Pons (tissue), 1 donor: ENCODE data around the gene PPP2R5D.

ENCODE experiments used
- DNase-seq: peaks from one replicate; pipeline ENCODE4 v3.0.0-alpha.2; 2016; ENCODE audit warnings: low spot score

PPP2R5D gene

DNA sequence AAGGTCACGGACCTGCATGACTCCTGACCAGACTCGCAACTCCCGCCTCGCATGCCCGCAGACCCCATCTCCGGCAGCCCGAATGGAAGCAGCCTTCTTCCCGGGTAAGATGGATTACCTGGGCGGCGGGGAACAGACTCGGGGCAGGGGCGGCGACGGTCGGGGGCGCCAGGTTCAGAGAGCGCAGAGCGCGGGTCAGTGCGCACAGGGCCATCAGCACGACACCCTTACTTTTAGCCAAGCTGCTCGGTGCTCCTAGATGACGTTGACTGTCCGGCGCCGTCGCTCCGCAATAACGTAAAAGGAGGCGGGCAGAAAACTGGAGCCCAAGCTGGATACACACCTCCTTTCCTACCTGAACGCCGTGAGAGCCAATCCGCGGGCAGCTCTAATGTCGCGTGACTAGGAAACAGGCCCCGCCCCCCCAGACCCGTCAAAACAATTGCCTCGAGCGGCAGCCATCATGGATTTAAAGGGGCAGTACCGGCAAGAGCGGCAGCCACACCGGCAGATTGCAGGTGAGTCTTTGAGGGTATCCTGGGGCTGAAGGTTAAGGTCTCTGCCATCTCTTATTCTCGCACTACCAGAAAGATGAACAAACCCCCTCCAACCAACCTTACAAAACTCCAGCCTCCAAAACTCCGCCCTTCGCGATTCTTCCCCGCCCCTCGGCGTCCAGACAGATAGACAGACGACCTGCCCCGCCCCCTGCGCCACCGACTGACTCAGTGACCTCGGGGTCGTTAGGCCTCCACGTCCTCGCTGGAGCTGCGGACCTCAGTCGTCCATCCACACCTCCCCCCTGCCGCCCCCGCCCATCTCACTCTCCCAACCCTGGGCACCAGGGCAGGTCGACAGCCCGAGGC, 75.0 kb downstream of the PPP2R5D start, which contains the start of the genes KLC4 and MRPL2:
KLC4 (plus strand) TSS at position 464 of the 866 bp plus-strand sequence. CDS start 1,705 bp downstream, outside the sequence.
MRPL2 (minus strand) TSS at position 267 of the 866 bp plus-strand sequence; CDS start at position 214, 53 bp downstream.
- DNase-seq = peak; percentile 99

DNA sequence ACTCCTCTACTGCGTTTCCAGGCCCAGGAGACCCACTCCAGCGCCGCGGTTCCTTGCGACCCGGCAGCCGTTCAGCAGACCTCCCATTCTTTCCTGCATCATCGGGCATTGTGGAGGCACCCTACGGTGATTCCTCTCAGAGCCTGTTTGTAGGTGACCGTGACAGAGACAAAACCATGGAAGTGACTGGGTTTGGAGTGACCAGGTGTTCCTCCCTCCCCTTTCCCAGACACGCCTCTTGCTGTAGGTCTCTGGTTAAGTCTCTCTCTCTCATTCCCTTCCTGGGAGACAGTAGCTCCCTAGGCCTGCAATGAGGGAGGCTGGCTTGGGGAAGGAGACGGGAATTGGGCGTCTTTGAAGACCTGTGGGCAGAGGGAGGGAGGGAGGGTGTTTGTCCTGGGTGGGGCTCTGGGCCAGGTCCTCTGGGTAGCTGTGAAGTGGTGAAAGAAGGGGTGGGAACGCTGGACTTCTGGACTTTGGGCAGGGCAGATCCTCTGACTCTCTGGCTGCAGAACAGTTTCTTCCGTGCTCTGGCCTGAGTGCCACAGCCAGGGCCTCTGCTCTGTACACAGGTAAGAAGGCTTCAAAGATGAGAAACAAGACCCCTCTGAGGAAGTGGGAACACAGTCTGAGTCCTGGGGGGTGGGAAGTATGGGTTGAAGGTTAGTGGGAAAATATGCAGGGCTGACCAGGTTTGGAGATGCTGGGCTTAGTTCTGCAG, 75.8 kb downstream of the PPP2R5D start:
- DNase-seq = no peak

DNA sequence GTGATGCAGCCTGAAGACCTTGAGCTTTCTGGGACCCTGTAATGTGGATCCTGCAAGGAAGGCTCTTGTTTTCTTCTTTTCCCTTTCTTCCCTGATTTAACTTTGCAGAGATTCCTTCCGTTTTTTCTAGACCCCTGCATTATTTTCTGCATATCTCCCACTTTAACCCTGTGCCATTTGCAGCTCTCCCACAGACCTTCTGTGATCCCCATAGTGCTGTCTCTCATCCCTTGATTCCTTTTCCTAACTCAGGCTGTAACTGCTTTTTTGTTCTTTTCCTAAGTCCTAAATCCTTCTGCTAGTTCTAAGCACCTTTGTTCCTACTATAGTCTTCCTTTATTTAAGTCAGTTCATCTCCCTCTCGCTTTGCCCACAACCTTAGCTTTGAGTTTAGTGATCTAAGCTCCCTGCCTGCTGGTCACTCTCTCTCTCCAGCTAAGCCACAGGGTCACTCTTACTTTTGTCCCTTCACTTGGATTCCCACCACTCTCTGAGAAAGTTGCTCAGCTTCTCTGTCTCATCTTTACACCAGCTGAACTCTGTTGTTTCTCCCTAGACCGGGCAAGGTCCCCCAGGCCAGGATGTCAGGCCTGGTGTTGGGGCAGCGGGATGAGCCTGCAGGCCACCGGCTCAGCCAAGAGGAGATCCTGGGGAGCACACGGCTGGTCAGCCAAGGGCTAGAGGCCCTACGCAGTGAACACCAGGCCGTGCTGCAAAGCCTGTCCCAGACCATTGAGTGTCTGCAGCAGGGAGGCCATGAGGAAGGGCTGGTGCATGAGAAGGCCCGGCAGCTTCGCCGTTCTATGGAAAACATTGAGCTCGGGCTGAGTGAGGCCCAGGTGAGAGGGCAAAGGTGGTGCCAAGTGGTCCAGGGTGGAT, 76.6 kb downstream of the PPP2R5D start:
- no peak for DNase-seq

DNA sequence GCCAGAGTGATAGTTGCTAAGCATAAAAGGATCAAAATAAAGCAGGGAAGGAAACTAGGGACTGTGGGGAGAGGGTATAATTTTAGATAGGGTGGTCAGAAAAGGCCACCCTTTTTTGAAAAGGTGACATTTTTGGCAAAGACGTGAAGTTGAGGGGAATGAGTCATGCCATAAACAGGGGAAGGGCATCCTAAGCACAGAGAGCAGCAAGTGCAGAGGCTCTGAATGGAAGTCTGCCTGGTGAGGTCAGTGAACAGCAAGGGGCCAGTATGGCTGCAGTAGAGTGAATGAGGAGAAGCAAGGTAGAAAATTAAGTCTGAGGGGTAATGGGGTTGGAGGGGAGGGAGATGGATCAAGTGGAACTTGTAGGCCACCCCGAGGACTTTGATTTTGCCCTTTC, 77.5 kb downstream of the PPP2R5D start:
- no peak for DNase-seq
